HepG2 (cell line): ENCODE results near the gene PPP4R4. TPM values are rescaled to one million over a fixed set of nuclear protein-coding genes. Genes with fewer than 3 reads are reported as not detected.
A peak's percentile ranks its signal among the peaks of the same experiment; 100 is the strongest.

Experiments
- ATF4 ChIP-seq, 2 experiments: fragments of 450-650 bp in 1 of 2; sonication (generic) in 1 of 2; formaldehyde crosslinking; IDR thresholded peaks; 2 replicates each; pipeline versions ENCODE4 v1.5.0 to v1.8.0; 2020 to 2022; ENCODE audit warnings: mild to moderate bottlenecking in 1 of 2, missing genetic modification reagents in 1 of 2
- CSRNP2 ChIP-seq: sonication (generic); formaldehyde crosslinking; conservative IDR thresholded peaks from 2 replicates; pipeline ENCODE4 v1.8.0; 2022; ENCODE audit warnings: low read depth, missing genetic modification reagents
- HNF4G ChIP-seq, 2 experiments: sonication (generic) in 1 of 2; formaldehyde crosslinking in 1 of 2; IDR thresholded peaks; 2 replicates each; pipeline versions ENCODE4 v1.4.0 to v1.6.1; 2011 to 2020; ENCODE audit warnings: borderline replicate concordance in 2 of 2, low read depth in 2 of 2, mild to moderate bottlenecking in 2 of 2, low read length in 1 of 2, missing genetic modification reagents in 1 of 2, moderate library complexity in 1 of 2
- MED1 ChIP-seq: sonication (generic); formaldehyde crosslinking; IDR thresholded peaks from 2 replicates; pipeline ENCODE4 v1.4.0; 2020; ENCODE audit warnings: missing genetic modification reagents
- MLXIP ChIP-seq: sonication (generic); formaldehyde crosslinking; IDR thresholded peaks from 2 replicates; pipeline ENCODE4 v1.9.0; 2021; ENCODE audit warnings: missing genetic modification reagents, borderline replicate concordance
- NFYB ChIP-seq: sonication (generic); formaldehyde crosslinking; IDR thresholded peaks from 2 replicates; pipeline ENCODE4 v1.4.0; 2020; ENCODE audit warnings: missing genetic modification reagents
- NKX3-1 ChIP-seq: sonication (generic); formaldehyde crosslinking; IDR thresholded peaks from 2 replicates; pipeline ENCODE4 v1.5.0; 2020; ENCODE audit warnings: missing genetic modification reagents
- NR2F1 ChIP-seq, 2 experiments: fragments of 450-650 bp in 1 of 2; formaldehyde crosslinking in 1 of 2; IDR thresholded peaks; 2 replicates each; pipeline versions ENCODE4 v1.5.0 to v1.6.1; 2016 to 2020; ENCODE audit warnings: mild to moderate bottlenecking in 1 of 2, missing compliant biosample characterization in 1 of 2, missing genetic modification reagents in 1 of 2, moderate library complexity in 1 of 2
- PATZ1 ChIP-seq: sonication (generic); formaldehyde crosslinking; IDR thresholded peaks from 2 replicates; pipeline ENCODE4 v1.4.0; 2020; ENCODE audit warnings: missing genetic modification reagents
- SP5 ChIP-seq: IDR thresholded peaks from 2 replicates; pipeline ENCODE4 v1.6.1; 2016; ENCODE audit warnings: low read depth, borderline replicate concordance
- ZNF207 ChIP-seq: fragments of 450-650 bp; IDR thresholded peaks from 2 replicates; pipeline ENCODE4 v1.6.1; 2016; ENCODE audit warnings: antibody characterized with exemption, borderline replicate concordance
- polyA plus RNA-seq, 8 experiments: library from polyadenylated mRNA; depleted of rRNA in 3 of 8; stranded (reverse) in 7 of 8; unstranded in 1 of 8; fragments of >200 nt; fragmentation: Illumina TruSeq in 4 of 8; extraction: Trizol in 4 of 8; gene quantifications; 2 replicates each; pipeline versions ENCODE4 v1.2.1 to v1.2.3, GENCODE V29; 2011 to 2016; ENCODE audit warnings: low read depth in 4 of 8, missing spikeins in 1 of 8, mixed read lengths in 1 of 8; ENCODE audit not compliant: insufficient read depth in 1 of 8
- total RNA-seq, 5 experiments: library from RNA; depleted of rRNA; stranded (reverse); fragments of >200 nt; fragmentation: Illumina TruSeq; extraction: Trizol; gene quantifications; 2 replicates each; pipeline ENCODE4 v1.2.3, GENCODE V29; 2016; ENCODE audit warnings: low read depth in 1 of 5
- TF ChIP-seq, protein P1 (sequence below): sonication (generic); formaldehyde crosslinking; IDR thresholded peaks from 2 replicates; pipeline ENCODE4 v1.4.0; 2020; ENCODE audit warnings: missing genetic modification reagents, borderline replicate concordance
- TF ChIP-seq, protein P2 (sequence below): sonication (generic); formaldehyde crosslinking; IDR thresholded peaks from 2 replicates; pipeline ENCODE4 v1.5.1; 2020; ENCODE audit warnings: missing genetic modification reagents, mild to moderate bottlenecking, borderline replicate concordance
- TF ChIP-seq, protein P3 (sequence below): sonication (generic); formaldehyde crosslinking; IDR thresholded peaks from 2 replicates; pipeline ENCODE4 v1.4.0; 2020; ENCODE audit warnings: missing genetic modification reagents

PPP4R4 gene
- total and polyA plus RNA-seq, 2 of the 13 experiments (the other 11 are each of a cell fraction or from before 2014, with no cell fraction given), result 9.5 to 19.8 TPM

GRCh38 chr14:94322648-94323570 is 148.8 kb downstream of the PPP4R4 start, which contains the start of gene SERPINA6 (continued):
- TF ChIP-seq PATZ1 (CRISPR knock-in tag) (peak; percentile 31; the same call in 1 of the 2 replicates), HNF4G (IDR thresholded peaks at IDR 0.05; ENCODE audit: borderline replicate concordance, low read depth, low read length) (peak; percentile 45; the same call in 1 of the 2 replicates), HNF4G (CRISPR knock-in tag; IDR thresholded peaks at IDR 0.05; ENCODE audit: borderline replicate concordance, low read depth) (peak; percentile 20; the same call in 1 of the 2 replicates), CSRNP2 (no peak), MLXIP (no peak), ZNF207 (no peak), ATF4 (CRISPR knock-in tag; IDR thresholded peaks at IDR 0.05) (peak in 1 of 2 experiments; percentile 43; a peak in 1 of 4 replicates), SP5 (peak; percentile 71), NFYB (CRISPR knock-in tag) (peak; percentile 63), NR2F1 (CRISPR knock-in tag; IDR thresholded peaks at IDR 0.05) (0 out of 4 replicates have a peak, but pooled peaks have one; percentile 11 to 17), NKX3-1 (CRISPR knock-in tag) (0 out of 2 replicates have a peak, but pooled peaks have one; percentile 32), MED1 (CRISPR knock-in tag) (peak; percentile 87)
- TF ChIP-seq, protein P1, sequence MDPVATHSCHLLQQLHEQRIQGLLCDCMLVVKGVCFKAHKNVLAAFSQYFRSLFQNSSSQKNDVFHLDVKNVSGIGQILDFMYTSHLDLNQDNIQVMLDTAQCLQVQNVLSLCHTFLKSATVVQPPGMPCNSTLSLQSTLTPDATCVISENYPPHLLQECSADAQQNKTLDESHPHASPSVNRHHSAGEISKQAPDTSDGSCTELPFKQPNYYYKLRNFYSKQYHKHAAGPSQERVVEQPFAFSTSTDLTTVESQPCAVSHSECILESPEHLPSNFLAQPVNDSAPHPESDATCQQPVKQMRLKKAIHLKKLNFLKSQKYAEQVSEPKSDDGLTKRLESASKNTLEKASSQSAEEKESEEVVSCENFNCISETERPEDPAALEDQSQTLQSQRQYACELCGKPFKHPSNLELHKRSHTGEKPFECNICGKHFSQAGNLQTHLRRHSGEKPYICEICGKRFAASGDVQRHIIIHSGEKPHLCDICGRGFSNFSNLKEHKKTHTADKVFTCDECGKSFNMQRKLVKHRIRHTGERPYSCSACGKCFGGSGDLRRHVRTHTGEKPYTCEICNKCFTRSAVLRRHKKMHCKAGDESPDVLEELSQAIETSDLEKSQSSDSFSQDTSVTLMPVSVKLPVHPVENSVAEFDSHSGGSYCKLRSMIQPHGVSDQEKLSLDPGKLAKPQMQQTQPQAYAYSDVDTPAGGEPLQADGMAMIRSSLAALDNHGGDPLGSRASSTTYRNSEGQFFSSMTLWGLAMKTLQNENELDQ (CRISPR knock-in tag), result no peak
- TF ChIP-seq, protein P2, sequence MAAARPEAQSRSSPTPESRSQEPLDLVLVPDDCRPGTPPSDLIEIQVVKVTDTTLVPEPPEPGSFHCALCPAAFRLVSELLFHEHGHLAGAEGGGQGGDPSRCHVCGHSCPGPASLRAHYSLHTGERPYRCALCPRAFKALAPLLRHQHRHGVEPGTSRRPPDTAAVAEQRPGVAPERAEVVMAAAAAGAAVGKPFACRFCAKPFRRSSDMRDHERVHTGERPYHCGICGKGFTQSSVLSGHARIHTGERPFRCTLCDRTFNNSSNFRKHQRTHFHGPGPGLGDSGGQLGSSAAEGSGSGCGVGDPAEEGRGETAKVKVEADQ, result no peak
- TF ChIP-seq, protein P3, sequence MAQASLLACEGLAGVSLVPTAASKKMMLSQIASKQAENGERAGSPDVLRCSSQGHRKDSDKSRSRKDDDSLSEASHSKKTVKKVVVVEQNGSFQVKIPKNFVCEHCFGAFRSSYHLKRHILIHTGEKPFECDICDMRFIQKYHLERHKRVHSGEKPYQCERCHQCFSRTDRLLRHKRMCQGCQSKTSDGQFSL (CRISPR knock-in tag), result no peak
